PC-9 (cell line): ENCODE measurements around the gene TANGO2. TPM values are rescaled to one million over a fixed set of nuclear protein-coding genes. Genes with fewer than 3 reads are reported as not detected.
A peak's percentile ranks its signal among the peaks of the same experiment; 100 is the strongest.

ENCODE experiments used
- BruUV-seq: library from RNA; stranded (reverse); fragments of 400-500 nt; replicated peaks from 2 replicates; lab custom pipeline; 2021; lab: Mats Ljungman, UMichigan
- CTCF ChIA-PET: fragments of 300-600 bp; sonication (Branson Sonifier 250); formaldehyde crosslinking; loops from one replicate; lab custom pipeline; 2022; ENCODE audit warnings: antibody characterized with exemption; lab: Charles Lee
- POLR2A ChIA-PET: fragments of 300-600 bp; sonication (Branson Sonifier 250); formaldehyde crosslinking; loops from one replicate; lab custom pipeline; 2022; ENCODE audit warnings: antibody characterized with exemption; ENCODE audit not compliant: unreplicated experiment; lab: Charles Lee
- DNase-seq, 2 experiments: peaks; one replicate each; pipeline versions ENCODE4 v3.0.0 to v3.0.0-alpha.2; 2015 to 2022; ENCODE audit warnings: mixed read lengths in 1 of 2
- H2AFZ ChIP-seq: fragments of 200-600 bp; sonication (generic); 2 replicates; pipeline ENCODE4 v1.8.1; 2017; ENCODE audit warnings: antibody characterized with exemption
- H3F3A ChIP-seq: fragments of 200-600 bp; sonication (generic); 2 replicates; pipeline ENCODE4 v1.8.1; 2017; ENCODE audit warnings: antibody characterized with exemption, mild to moderate bottlenecking, low read depth; ENCODE audit not compliant: insufficient read depth
- H3K27ac ChIP-seq: fragments of 200-600 bp; sonication (generic); 2 replicates; pipeline ENCODE4 v1.6.1; 2016; ENCODE audit warnings: mixed run types
- H3K27me3 ChIP-seq: fragments of 200-600 bp; sonication (generic); 2 replicates; pipeline ENCODE4 v1.6.1; 2016; ENCODE audit warnings: low read depth, mixed run types; ENCODE audit not compliant: insufficient read depth
- H3K36me3 ChIP-seq: fragments of 200-600 bp; sonication (generic); 2 replicates; pipeline ENCODE4 v1.6.1; 2016; ENCODE audit warnings: low read depth, mixed run types
- H3K4me1 ChIP-seq: fragments of 200-600 bp; sonication (generic); replicated peaks from 2 replicates; pipeline ENCODE4 v1.6.1; 2016; ENCODE audit warnings: mixed run types; ENCODE audit not compliant: insufficient read depth
- H3K4me2 ChIP-seq: fragments of 200-600 bp; sonication (generic); 2 replicates; pipeline ENCODE4 v1.6.1; 2017; ENCODE audit warnings: mixed run types
- H3K4me3 ChIP-seq: fragments of 200-600 bp; sonication (generic); 2 replicates; pipeline ENCODE4 v1.6.1; 2016; ENCODE audit warnings: mixed run types
- H3K79me2 ChIP-seq: fragments of 200-600 bp; sonication (generic); 2 replicates; pipeline ENCODE4 v1.6.1; 2017; ENCODE audit warnings: low read depth, mixed run types
- H3K9me2 ChIP-seq: fragments of 200-600 bp; sonication (generic); 2 replicates; pipeline ENCODE4 v1.8.1; 2017; ENCODE audit warnings: mild to moderate bottlenecking; ENCODE audit not compliant: insufficient read depth
- H3K9me3 ChIP-seq: fragments of 200-600 bp; sonication (generic); 2 replicates; pipeline ENCODE4 v1.8.1; 2016; ENCODE audit warnings: low read depth; ENCODE audit not compliant: insufficient read depth
- H4K20me1 ChIP-seq: fragments of 200-600 bp; sonication (generic); 2 replicates; pipeline ENCODE4 v1.8.1; 2017; ENCODE audit not compliant: insufficient read depth
- CTCF ChIP-seq: fragments of 200-600 bp; sonication (generic); conservative IDR thresholded peaks from 2 replicates; pipeline ENCODE4 v1.6.1; 2017; ENCODE audit warnings: mixed run types, antibody characterized with exemption, mild to moderate bottlenecking, moderate library complexity
- EZH2 ChIP-seq: fragments of 200-600 bp; sonication (generic); IDR thresholded peaks from 2 replicates; pipeline ENCODE4 v1.8.0; 2017; ENCODE audit warnings: antibody characterized with exemption, low read depth
- intact Hi-C: fragments of 100-400 bp; cut with micrococcal nuclease; formaldehyde crosslinking; loops from one replicate; pipeline ENCODE4 v1.10.0; 2022; ENCODE audit not compliant: unreplicated experiment
- total RNA-seq: library from RNA; stranded (reverse); gene quantifications from 2 replicates; pipeline ENCODE4 v1.2.3, GENCODE V29; 2021

Gene TANGO2
- total RNA-seq, 1 experiment from 2014 or later, result 22.4 TPM

- intact Hi-C loops, result no loop called here
- H3K9me3 ChIP-seq, result no peaks in the 10 kb centered on the region
- TF ChIP-seq CTCF (no peak), EZH2 (no peak)
- H3K4me3 ChIP-seq, result no peak overlapping the region
- no peak overlapping the region for H3K27ac ChIP-seq
- H3K79me2 ChIP-seq, result no peaks in the 10 kb centered on the region
- DNase-seq, result peak; percentile 55 to 59
- H2AFZ ChIP-seq, result no peak overlapping the region
- no peaks in the 10 kb centered on the region for H3F3A ChIP-seq
- POLR2A ChIA-PET, result no interaction called here
- H3K4me1 ChIP-seq, result peaks cover 20% of the 10 kb centered on the region
- no TSS peak for BruUV-seq
- H3K9me2 ChIP-seq, result no peaks in the 10 kb centered on the region
- no peaks in the 10 kb centered on the region for H3K36me3 ChIP-seq
- 0 out of 2 replicates have a peak overlapping the region, but pooled peaks have one; percentile 16 for H3K4me2 ChIP-seq
- no peaks in the 10 kb centered on the region; the same call in 1 of the 2 replicates for H4K20me1 ChIP-seq
- H3K27me3 ChIP-seq, result no peaks in the 10 kb centered on the region
- CTCF ChIA-PET, result no interaction called here
Measured at GRCh38 chr22:19984201-19984753, 36.6 kb upstream of the TANGO2 start.

GRCh38 chr22:19984851-19985811 lies 35.8 kb upstream of the TANGO2 start:
- Histone ChIP-seq H3F3A (no peaks in the 10 kb centered on the region), H3K9me2 (no peaks in the 10 kb centered on the region), H3K27ac (no peak overlapping the region), H4K20me1 (no peaks in the 10 kb centered on the region; the same call in 1 of the 2 replicates), H3K27me3 (no peaks in the 10 kb centered on the region), H3K9me3 (no peaks in the 10 kb centered on the region), H3K4me2 (no peak overlapping the region), H3K36me3 (no peaks in the 10 kb centered on the region), H3K79me2 (no peaks in the 10 kb centered on the region), H2AFZ (no peak overlapping the region), H3K4me3 (no peak overlapping the region), H3K4me1 (peaks cover 20% of the 10 kb centered on the region)
- no peak for TF ChIP-seq CTCF
- no peak for TF ChIP-seq EZH2
- intact Hi-C loops, result loop anchor here (5.0 kb wide), 1 partner anchor 37 kb away; the partner anchor contains the start of gene TANGO2
- ChIA-PET CTCF (no interaction called here), POLR2A (interaction anchor here (0.6 kb wide), 1 partner anchor 693 kb away, joined by 4 read pairs; the partner anchor contains the start of gene CLTCL1)
- DNase-seq, result no peak
- BruUV-seq, result no TSS peak

GRCh38 chr22:19986011-19986409 lies 34.9 kb upstream of the TANGO2 start:
- TF ChIP-seq CTCF, result no peak
- no peak for TF ChIP-seq EZH2
- Histone ChIP-seq H2AFZ (no peak overlapping the region; the same call in 1 of the 2 replicates), H3K79me2 (no peaks in the 10 kb centered on the region), H3K27ac (no peak overlapping the region), H3F3A (no peaks in the 10 kb centered on the region), H3K27me3 (no peaks in the 10 kb centered on the region), H3K4me3 (peak overlapping the region; percentile 61; the same call in 1 of the 2 replicates), H3K4me2 (peak overlapping the region; percentile 72), H4K20me1 (no peaks in the 10 kb centered on the region; the same call in 1 of the 2 replicates), H3K9me2 (no peaks in the 10 kb centered on the region), H3K9me3 (no peaks in the 10 kb centered on the region), H3K4me1 (peaks cover 20% of the 10 kb centered on the region), H3K36me3 (no peaks in the 10 kb centered on the region)
- CTCF ChIA-PET, result interaction anchor here (0.6 kb wide), 1 partner anchor 23 kb away, joined by 4 read pairs; no protein-coding TSS in a partner anchor
- no TSS peak for BruUV-seq
- POLR2A ChIA-PET, result interaction anchor here (0.6 kb wide), 1 partner anchor 694 kb away, joined by 4 read pairs; the partner anchor contains the start of gene CLTCL1
- intact Hi-C loops, result loop anchor here (5.0 kb wide), 1 partner anchor 36 kb away; the partner anchor contains the start of gene TANGO2
- no peak for DNase-seq
